Hematopoietic multipotent progenitor cell treated with erythropoietin and hydrocortisone succinate and interleukin-3 and kit ligand, for 8 days (in vitro differentiated cells): Measurements from ENCODE around the gene CLASP2.
"Not testable (repeated sequence)": the region's sequence is repeated elsewhere in the genome, so short reads cannot be mapped to it uniquely, and the experiment has no call there.

Experiments
- DNase-seq: peaks from one replicate; pipeline ENCODE4 v3.0.0-alpha.2; 2015

CLASP2 gene

DNA sequence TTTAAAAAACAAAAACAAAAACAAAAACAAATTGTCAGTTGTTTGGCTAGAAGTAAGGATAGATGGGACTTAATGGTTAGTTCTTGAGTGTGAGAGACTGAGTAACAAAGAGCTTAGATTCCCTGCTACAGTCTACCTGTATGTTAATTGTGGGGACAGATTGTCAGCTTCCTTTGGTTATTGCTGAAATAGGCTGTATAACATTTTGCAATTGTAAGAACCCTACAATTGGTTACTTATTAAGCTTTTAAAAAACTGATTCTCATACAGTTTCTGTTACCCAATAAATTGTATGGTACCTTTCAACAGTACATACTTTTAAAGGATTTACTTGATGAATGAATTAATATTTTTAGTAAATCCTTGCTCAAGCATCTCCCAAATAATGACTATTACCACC is 35.3 kb downstream of the CLASP2 start:
- no peak for DNase-seq

DNA sequence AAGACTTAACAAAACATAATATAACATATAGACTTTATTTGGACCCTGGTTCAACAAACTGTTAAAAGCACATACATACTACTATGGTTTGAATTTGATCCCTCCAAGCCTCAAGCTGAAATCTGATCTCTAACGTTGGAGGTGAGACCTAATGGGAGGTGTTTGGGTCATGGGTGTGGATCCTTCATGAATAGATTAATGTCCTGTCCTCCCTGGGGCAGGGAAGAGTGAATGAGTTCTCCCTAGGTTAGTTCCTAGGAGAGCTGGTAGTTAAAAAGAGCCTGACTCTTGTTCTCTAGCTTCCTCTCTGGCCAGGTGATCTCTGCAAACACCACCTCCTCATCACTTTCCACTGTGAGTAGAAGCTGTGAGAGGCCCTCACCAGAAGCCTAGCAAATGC is 36.4 kb downstream of the CLASP2 start:
- DNase-seq = no peak

DNA sequence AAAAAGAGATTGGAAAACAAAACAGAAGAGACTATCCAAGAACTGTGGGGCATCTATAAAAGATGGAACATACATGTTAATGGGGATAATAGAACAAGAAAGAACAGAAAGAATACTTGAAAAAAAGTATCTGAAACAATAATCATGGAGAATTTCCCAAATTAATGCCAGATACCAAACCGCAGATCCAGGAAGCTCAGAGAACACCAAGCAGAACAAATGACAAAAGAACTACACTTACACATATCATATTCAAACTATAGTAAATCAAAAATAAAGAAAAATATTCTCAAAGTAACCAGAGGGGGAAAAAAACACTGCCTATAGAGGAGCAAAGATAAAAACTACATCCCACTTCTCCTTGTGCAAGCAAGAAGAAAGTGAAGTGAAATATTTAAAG is 40.0 kb downstream of the CLASP2 start:
- DNase-seq = no peak

DNA sequence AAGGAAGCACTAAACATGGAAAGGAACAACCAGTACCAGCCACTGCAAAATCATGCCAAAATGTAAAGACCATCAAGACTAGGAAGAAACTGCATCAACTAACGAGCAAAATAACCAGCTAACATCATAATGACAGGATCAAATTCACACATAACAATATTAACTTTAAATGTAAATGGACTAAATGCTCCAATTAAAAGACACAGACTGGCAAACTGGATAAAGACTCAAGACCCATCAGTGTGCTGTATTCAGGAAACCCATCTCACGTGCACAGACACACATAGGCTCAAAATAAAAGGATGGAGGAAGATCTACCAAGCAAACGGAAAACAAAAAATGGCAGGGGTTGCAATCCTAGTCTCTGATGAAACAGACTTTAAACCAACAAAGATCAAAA is 44.6 kb downstream of the CLASP2 start:
- DNase-seq = not testable (repeated sequence)

DNA sequence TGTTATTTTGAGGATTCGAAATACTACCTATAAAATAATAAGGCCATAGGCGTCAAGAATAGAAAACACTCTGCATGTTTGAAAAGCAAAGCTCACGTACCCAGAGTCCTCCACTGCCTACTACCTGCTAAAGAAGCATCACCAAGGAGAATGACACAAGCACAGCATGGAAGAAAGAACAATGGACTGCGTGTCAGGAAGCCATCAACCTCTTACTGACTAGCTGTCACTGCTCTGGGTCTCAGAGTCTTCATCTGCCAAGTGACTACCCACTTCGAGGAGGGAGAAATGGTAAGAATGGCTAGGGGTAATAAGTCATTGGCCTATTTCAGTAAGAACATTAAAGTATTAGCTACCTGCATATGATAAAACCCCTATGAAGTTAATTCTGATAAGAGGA is 49.4 kb downstream of the CLASP2 start:
- no peak for DNase-seq

DNA sequence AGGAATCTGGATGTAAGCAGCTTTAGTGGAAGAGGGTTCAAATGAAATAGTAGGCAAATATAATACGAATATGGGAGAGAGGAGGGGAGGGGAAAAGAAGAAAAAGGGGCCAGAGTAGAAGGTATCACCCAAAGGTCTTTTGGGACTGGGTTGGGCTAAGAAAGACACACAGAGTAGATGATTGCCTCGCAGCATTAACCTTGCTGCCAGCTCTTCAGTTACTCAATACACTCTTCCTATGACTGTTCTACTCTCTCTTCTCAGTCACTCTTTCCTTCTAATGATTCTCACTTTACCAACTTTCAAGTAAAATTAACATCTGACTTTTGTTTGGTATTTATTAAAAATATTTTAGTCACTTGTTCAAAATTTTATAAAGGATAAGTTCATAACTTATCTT is 52.8 kb downstream of the CLASP2 start:
- DNase-seq = no peak

DNA sequence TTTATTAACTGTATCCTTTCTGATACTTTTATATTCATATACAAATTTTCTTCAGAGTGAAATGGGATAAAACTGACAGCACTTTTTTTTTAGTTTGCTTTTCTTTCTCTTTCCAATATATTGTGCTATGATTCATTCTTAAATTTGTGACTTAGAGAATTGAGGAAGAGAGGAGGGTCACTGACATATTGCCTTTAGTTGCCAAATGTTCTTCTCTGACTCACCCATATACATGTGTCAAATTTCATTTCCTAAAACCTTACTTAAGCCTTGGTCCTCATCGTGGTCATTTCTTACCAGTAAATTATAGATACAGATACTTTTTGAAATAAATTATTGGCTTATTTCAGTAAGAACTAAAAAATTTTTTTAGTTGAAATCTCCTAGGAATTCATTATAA is 53.9 kb downstream of the CLASP2 start:
- DNase-seq = no peak

DNA sequence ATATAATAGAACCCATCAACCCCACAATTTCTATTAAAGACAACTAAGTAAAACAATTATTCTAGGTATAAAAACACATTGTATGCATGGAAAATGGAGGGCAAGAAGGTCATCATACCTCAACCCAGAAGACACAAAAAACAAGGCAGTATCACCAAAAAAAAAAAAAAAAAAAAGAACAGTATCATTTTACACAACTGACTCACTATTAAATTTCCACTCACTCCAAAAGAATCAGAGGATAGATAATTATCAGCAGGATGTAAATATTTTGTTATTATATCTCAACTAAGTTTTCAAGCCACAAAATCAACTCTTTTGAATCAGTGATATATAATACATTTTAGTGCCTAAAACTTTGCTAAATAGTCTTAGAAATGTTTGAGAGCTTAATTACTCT is 55.0 kb downstream of the CLASP2 start:
- DNase-seq = no peak

DNA sequence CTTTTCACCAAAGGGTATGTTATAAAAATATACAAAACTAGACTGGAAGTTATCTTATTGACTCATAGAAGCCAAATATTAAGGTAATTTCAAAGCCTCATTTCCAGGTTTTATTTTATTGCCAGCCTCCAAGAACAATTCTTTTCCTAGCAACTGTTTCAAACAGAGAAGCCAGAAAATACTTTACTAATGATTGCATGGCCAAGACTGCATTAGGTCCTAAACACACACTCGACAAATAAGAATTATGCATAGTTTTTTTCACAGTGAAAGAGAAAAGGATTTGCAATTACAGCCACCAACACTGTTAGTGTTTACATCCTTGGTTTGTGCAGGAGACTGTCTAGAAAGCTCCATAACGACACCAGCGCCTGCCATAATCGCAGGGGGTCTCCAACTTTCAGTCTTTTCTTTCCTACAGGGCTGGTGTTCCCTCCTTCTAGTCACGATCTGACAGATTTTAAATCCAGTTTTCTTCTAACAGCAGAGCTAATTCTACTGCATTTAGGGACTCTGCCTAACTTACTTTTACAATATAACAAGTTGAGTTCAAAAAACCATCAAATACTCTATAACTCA is 58.1 kb downstream of the CLASP2 start:
- no peak for DNase-seq

DNA sequence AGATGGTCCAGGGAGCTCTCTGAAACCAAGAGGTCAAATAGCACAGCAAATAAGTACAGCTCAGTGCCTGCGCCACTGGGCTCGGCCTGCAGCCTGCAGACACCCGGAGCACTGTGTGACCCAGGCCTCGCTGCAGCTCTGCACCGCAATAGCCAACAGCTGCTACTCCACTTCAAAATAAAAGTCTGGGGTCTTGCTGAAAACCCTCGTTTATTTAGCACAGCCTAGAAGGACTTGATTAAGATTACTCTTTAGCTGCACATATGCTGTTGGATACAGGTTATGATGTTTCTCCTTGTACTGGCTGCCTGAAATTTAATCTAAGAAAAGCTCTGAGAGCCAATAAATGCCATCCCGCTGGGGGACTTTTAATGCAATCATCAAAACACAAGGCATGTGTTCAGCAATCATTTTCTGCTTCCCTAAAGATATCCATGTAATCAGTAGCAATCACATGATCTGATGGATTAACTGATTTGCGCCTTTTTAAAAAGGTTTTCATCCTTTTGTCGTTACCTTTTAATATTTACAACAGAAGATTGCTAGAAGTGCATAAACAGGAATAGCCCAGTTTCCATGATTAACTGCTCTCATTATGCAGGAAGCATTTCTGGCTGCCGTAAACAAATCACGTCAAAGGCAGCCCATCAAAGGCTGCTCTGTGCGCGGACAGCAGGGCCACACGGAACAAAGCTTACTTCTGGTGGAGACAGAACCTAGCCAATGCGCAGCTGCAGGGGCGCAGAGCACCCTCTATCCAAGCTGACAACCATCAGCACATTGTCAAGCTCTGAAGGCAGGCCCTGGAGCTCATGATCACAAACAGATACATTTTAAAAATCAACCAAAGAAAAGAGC is 58.8 kb downstream of the CLASP2 start:
- peak; percentile 62 for DNase-seq

DNA sequence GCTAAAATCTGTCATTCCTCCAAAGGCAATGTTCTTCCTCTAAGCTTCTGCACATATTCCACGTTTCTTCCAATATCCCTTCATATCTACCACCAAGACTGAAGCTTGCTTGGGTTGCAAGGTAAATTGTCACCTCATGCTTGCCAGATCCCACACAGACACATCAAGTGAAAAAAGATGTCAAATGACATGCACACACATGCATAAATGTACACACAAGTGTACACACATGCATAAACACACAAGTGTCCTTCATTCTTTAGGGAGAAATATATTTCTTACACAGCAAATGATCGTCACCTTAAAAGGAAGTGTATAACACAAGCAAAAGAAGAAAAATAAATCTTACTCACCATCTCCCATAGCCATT is 59.4 kb downstream of the CLASP2 start:
- no peak for DNase-seq

DNA sequence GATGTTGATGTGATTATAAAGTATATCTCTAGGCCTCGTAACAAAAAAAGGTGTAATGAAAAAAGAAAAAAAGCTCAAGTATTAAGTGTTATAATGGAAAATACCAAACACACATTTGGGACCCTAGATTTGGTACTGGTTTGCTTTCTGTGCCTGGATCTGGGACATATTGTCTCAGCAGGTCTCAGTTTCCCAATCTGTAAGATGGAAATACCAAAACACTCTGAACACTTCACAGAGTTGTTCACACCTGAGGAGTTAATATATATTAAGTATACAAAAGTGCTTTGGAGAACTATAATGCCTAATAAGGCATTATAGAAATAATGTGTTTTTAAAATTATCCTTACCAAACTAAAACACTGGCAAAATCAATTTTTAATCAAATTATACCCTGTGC is 60.0 kb downstream of the CLASP2 start:
- DNase-seq = no peak

DNA sequence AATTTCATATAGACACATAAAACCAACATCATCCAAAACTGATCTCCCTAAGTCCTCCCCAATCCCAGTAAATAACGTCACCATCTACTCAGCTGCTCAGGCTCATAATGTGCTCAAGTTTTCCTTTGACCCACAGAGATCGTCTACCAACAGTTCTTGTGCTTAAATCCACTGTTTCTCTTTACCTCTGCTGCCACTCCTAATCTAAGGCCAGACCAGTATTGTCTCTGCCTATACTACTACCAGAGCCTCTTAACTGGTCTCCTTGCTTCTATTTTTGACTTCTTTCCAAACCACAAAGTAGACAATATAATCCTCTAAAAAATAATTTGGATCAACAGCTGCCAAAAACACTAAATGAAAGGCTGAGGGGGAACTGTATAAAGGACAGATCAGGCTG is 65.3 kb downstream of the CLASP2 start:
- DNase-seq = peak; percentile 53

DNA sequence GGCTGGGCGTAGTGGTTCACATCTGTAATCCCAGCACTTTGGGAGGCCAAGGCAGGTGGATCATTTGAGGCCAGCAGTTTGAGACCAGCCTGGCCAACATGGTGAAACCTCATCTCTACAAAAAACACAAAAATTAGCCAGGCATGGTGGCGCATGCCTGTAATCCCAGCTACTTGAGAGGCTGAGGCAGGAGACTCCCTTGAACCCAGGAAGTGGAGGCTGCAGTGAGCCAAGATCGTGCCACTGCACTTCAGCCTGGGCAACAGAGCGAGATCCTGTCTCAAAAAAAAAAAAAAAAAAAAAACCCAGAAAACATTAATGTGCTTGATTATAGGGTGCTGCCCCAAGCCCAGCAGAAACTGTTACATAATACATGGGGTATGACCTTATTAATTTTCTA is 67.0 kb downstream of the CLASP2 start:
- not testable (repeated sequence) for DNase-seq

DNA sequence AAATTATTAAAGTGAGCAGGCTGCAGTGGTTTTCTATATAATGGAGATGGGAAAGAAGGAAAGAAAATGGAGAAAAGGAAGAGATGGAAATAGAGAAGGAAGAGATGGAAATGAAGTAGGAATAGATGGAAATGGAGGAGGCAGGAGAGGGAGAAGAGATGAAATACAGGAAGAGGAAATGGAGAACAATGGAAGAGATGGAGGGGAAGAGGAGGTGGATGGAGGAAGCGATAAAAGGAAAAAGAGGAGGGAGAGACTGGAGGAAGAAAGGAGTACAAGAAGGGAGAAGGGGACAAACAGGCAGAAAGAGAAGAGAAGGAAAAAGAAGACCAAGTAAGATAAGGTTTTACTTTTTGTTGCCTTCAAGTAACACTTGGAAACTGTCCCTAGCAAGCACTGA is 67.6 kb downstream of the CLASP2 start:
- DNase-seq = no peak

DNA sequence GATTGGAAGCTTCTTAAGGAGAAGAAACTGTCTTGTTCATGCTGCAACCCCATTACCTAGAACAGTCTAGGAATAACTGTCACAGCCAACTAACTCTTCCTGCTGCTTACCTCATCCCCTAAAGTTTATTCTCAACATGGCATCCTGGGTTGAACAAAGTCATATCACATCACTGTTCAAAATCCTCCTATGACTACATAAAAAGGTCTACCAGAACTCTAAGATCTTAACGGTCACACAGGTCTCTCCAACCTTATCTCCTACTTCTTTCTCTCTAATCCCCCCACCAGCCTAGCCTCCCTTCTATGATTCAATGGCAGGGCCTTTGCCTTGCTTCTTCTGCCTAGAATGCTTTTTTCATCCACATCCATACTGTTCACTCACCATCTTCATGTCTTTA is 69.3 kb downstream of the CLASP2 start:
- no peak for DNase-seq

DNA sequence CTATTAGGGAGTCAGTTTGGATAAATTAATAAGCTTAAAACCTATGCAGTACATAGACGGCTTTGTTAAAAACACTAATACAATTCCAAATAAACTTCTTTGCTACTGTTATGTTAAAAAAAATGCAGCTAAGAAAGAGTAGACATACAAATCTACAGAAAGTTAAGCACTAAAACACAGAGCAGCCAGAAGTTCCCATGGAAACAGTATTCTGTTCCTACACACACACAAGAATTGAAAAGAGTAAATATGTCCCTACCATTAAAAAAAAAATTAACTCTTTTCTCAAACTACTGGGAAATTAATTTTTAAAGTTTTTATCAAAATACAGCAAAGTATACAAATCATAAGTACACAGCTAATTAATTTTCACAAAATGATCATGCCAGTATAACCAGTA is 71.6 kb downstream of the CLASP2 start:
- no peak for DNase-seq

DNA sequence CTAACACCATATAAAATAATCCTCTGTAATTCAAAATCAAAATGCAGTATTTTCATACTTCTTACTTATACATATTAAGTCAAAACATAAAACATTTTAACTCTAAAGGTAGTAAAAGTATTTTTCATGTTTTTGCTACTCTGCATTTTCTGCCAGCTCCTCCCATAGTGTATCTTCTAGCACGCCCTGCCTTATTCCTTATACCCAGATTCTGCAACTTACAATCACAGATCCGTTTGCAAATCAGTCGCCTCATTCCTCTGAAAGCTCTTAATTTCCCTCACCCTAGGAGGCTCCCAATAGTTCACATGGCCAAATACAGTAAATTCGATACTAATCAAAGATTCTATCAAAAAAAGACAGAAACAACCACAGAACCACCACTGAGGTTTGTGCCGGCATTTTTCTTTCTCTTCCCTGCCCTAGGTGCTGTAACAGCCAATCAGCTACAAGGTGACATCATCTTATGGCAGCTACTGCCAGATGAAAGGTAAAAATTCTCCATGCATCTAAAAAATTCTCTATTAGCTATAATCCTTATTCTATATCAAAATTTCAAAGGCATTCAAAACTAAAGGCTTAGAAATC is 72.9 kb downstream of the CLASP2 start:
- no peak for DNase-seq

DNA sequence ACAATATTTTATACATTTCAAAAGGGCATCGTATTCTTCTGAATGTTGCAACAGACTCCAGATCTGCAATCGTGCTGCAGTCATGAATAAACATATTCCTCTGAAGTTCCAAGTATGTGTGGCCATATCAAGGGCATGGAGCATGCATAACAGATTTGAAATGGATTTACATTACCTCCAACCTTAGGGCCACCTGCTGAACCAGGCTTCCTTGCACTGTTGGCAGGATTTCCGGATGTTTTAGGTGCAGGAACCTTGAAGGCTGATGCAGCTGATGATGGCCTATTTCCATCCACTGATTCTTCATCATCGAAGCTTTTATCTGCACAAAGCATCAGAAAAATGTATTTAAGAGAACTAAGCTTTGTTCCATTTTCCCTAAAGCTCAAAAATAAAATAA is 73.5 kb downstream of the CLASP2 start:
- no peak for DNase-seq

DNA sequence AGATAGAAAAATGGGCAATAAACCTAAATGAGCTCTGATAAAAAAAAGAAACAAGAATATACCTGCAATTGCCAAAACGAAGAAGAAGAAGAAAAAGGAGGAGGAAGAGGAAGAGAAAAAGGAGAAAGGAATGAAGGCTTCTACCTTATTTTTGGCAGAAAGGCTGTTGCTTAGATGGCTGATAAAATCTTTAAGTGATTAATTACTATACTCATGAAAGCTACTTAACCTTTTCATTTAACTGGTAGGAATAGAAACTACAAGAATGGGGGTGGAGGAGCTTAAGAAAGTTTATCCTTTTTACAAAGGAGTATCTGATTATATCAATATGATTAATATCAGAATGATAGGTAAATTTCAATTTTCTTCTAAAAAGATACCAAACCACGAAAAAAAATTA is 75.2 kb downstream of the CLASP2 start:
- no peak for DNase-seq

DNA sequence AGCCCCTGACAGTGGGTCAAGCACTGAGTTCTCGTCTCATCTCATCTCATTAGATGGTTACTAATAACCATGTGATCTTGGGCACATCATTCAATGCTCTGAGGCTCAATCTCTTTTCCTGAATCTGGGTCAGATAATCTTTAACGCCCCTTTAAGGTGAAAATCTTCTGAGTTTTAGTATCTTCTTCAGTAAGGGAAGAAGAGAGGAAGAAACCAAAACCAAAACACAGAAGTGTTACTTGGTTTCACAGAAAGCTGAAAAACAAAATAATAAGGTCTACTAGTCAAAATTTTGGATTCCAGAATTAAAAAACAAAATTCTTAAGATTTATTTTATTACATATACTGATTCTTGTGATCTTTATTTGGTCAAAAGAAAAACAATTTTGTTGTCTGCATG is 78.2 kb downstream of the CLASP2 start:
- DNase-seq = no peak

DNA sequence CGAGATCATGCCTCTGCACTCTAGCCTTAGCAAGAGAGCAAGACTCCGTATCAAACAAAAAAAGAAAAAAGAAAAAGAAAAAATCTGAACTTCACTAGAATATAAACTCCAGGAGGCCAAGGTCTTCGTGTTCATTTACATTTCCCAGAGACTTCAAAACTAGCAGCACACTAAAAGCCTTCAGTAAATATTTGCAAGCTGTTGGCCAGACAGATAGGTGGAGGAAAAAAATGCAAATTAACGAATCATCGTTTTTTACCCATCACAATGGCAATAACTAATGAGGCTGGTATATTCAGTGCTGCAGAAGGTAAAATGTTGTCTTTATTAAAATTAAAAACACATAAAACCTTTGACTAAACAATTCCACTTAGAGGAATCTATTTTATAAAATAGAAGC is 80.6 kb downstream of the CLASP2 start:
- DNase-seq = no peak

DNA sequence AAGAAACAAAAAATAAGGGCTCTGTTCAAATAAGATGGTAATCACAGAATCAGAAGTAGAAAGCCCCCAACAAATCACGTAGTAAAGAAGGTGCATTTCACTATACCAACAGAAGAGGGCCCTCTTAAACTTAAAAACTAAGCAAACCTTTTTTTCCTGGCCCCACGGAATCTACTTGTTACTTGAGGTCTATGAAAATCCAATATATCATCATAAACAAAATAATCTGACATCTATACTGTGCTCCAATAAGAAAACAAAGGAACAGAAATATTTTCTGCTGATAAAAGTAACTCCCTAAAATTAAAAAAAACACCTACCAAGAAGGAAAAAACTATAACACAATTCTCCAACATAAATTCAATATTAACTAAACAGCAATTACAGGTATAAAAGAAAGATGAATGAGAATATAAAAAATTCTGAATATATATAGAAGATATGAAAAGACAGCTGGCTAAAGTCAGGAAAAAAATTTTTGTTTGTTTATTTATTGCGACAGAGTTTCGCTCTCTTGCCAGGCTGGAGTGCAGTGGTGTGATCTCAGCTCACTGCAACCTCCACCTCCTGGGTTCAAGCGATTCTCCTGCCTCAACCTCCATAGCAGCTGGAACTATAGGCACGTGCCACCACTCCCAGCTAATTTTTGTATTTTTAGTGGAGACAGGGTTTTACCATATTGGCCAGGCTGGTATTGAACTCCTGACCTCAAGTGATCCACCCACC is 81.8 kb downstream of the CLASP2 start:
- peak; percentile 66 for DNase-seq

DNA sequence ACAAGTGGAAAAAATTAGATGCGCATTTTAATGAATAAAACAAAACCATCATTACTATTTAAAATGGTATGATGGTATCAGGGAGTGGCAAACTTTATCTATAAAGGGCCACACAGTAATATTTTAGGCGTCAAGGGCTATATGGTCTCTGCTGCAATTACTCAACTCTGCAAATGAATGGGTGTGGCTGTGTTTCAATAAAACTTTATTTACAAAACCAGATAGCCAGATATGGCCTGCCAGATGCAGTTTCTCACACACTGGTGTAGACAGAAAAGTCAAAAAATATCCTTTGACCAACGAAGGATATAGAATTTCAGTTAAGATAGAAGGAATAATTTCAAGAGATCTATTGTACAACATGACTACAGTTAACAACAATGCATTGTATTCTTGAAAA is 83.8 kb downstream of the CLASP2 start:
- peak; percentile 16 for DNase-seq
